ENCODE results near the gene PPP2R5C.
"Not testable (repeated sequence)": the region's sequence is repeated elsewhere in the genome, so short reads cannot be mapped to it uniquely, and the experiment has no call there.

PPP2R5C gene

GRCh38 chr14:101761032-101761880 is at the start of gene PPP2R5C:
TSS of gene PPP2R5C (plus strand) at chr14:101761709. CDS start at chr14:101761894, 185 bp downstream.
- peak; percentile 6 for DNase-seq

- DNase-seq: not testable (repeated sequence)
Observed at GRCh38 chr14:101711857-101712233, 49.7 kb upstream of the PPP2R5C start.

- not testable (repeated sequence) for DNase-seq
Observed at GRCh38 chr14:101712341-101712740, 49.2 kb upstream of the PPP2R5C start.

GRCh38 chr14:101713091-101713490 is 48.4 kb upstream of the PPP2R5C start:
- DNase-seq: not testable (repeated sequence)

- no peak for DNase-seq
Observed at GRCh38 chr14:101713621-101714349, 47.7 kb upstream of the PPP2R5C start.

GRCh38 chr14:101714394-101714793 is 47.1 kb upstream of the PPP2R5C start:
- DNase-seq: no peak

- DNase-seq: no peak
Observed at GRCh38 chr14:101715210-101716076, 46.1 kb upstream of the PPP2R5C start.

- no peak for DNase-seq
Observed at GRCh38 chr14:101716077-101716950, 45.2 kb upstream of the PPP2R5C start.

- DNase-seq: no peak
Observed at GRCh38 chr14:101716956-101717662, 44.4 kb upstream of the PPP2R5C start.

- DNase-seq: no peak
Observed at GRCh38 chr14:101717663-101718490, 43.6 kb upstream of the PPP2R5C start.

- no peak for DNase-seq
Observed at GRCh38 chr14:101719045-101719645, 42.4 kb upstream of the PPP2R5C start.

GRCh38 chr14:101719708-101720107 is 41.8 kb upstream of the PPP2R5C start:
- no peak for DNase-seq

GRCh38 chr14:101721111-101721510 is 40.4 kb upstream of the PPP2R5C start:
- no peak for DNase-seq

GRCh38 chr14:101721951-101722661 is 39.4 kb upstream of the PPP2R5C start:
- no peak for DNase-seq

GRCh38 chr14:101723061-101723595 is 38.4 kb upstream of the PPP2R5C start:
- DNase-seq: no peak

- peak; percentile 3 for DNase-seq
Observed at GRCh38 chr14:101725652-101726051, 35.9 kb upstream of the PPP2R5C start.

- DNase-seq: no peak
Observed at GRCh38 chr14:101726295-101726953, 35.1 kb upstream of the PPP2R5C start.

- DNase-seq: no peak
Observed at GRCh38 chr14:101726954-101727302, 34.6 kb upstream of the PPP2R5C start.

Measured in SIG-M5 (cell line).